HG02884 (cell line): ENCODE measurements around the gene GMPR.

ENCODE experiments used
- ATAC-seq: cut with Tn5 transposase; IDR thresholded peaks from one replicate; pipeline ENCODE4 v1.9.1; 2021; ENCODE audit warnings: mild to moderate bottlenecking, moderate library complexity; ENCODE audit not compliant: unreplicated experiment

Gene GMPR

DNA sequence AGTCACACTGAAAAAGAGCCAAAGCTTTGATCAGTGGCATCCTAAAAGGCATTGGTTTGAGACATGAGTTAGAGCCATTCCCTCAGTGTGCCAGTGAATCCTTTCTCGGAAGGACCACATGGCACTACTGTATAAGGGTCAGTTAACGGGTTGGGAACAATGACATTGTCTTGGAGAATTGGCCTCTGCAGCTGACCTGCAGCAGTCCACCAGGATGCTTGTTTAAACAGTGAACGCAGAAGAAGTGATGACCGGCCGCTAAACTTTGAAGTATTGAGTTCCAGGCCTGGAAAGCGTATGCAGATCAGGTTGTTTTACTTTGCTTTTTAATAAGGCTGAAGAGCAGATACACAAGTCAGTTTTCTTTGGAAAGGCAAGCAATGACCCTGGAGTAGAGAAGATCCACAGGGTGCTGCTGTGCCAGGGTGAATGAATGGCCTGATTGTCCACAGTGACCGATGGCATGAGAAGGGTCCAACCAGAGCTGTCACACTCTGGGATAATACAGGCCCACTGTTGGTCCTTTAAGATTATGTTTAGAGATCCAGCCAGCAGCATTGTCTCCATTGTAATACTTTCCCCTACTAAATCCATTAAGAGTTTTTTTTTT lies 57.8 kb downstream of the GMPR start:
- no peak for ATAC-seq

DNA sequence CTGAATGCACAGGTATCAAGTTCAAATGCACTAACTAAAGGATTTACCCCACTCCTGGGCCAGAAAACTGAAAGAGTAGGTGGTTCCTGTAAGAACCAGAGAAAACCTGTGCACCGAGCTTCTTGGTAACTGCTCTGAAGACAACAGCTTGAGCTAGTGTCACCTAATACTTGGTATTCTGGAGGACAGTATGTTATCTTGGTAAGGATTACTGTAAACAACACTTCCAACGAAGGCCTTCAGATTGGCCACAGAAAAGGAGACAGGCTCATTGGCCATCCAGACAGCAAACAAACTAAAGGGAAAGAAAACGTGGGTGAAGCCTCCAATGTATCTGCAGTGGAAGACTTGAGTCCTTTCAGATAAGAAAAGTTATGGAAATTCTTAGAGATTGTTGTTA lies 61.5 kb downstream of the GMPR start:
- ATAC-seq = no peak

DNA sequence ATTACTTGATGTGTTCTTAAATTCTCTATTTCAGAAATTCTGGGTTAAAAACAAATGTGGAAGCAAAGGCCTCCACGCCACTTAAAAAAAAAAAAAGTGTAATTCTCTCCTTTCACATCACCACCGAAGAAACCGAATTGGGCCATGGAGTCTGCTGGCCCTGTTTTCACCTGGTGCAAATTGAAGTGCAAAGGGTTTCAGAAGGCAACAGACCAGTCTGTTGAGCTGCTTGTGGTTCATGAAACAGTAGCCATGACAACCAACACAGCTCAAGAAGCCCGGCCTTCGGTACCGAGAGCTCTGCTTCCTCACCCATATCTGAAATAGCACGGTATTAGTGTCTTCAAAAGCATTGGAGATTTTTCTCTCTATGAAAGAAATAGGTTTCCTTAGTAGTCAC lies 63.1 kb downstream of the GMPR start:
- peak; percentile 60 for ATAC-seq

- no peak for ATAC-seq
Measured at GRCh38 chr6:16302721-16303552, 64.5 kb downstream of the GMPR start.

DNA sequence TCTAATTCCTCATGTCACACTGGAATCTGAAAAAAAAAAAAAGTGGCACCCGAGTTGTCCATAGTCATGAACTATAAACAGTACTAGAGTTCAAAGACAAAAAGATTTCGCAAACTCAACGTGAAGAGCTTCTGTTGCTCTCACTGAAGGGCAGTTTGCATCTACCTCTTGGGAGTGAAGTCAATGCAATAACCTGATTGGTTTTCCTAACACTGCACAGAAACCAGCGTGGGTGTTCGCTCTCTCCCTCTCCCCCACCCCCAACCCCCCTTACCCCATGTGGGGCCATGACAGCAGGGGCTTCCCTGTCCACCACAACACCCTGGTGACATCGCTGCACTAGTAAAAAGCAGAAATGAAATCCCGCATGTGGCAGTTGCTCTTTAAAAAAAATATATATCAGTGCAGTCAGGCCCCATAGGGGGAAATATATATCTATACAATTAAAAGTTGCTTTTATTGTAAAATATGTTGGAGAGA lies 66.9 kb downstream of the GMPR start:
- ATAC-seq = peak; percentile 84

DNA sequence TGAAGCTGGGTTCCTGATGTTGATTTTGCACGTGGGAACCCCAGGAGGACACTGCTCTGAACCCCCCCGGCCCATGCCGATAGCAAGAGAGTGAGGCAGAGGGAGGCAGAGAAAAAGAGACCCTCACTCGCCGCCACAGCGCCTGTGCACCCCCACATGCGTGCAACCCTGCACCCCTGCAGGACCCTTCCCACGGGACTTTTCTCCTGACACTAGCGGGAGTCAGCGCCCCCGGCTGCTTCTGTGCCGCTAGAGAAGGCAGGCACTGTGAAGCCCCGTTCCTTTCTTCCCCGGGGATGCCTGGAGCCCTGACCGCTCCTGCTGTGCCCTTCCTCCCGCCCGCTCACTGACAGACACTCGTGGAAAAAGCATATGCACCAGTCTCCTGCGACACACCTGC lies 67.4 kb downstream of the GMPR start:
- peak; percentile 18 for ATAC-seq

DNA sequence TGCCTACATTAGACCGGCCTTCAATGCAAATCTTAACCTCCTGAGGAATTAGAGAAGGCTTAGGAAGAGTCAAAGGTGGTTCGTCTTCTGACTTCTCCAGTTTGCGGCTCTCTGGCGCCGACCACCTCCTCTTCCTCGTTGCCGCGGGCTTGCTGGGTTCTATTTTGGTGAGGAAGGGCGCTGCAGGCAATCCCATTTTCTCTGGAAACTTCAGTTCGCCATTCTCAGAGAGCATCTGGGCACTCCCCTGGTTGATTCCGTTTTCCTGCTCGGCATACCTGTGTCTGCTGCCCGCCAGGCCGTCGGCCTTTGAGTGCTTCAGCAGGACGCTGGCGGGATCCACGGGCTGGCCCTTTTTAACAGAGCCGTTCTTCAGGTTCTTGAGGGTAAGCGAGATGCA lies 67.9 kb downstream of the GMPR start:
- no peak for ATAC-seq

GRCh38 chr6:16311763-16312162 lies 73.4 kb downstream of the GMPR start:
- no peak for ATAC-seq

DNA sequence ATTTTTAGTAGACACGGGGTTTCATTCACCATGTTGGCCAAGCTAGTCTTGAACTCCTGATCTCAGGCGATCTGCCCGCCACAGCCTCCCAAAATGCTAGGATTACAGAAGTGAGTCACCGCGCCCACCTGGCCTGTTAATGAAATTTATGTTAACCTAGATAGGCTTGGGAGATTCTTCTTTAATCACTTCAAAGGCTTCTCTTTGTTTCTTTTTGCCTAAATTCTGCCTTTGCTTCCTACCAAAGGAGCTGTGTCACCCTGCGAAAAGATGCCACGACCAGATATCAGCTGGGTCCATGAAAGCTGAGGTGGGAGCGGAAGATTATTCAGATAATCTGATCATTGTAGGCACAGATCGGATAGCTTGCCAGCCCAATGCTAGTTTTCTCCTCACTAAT lies 75.3 kb downstream of the GMPR start:
- ATAC-seq = no peak

DNA sequence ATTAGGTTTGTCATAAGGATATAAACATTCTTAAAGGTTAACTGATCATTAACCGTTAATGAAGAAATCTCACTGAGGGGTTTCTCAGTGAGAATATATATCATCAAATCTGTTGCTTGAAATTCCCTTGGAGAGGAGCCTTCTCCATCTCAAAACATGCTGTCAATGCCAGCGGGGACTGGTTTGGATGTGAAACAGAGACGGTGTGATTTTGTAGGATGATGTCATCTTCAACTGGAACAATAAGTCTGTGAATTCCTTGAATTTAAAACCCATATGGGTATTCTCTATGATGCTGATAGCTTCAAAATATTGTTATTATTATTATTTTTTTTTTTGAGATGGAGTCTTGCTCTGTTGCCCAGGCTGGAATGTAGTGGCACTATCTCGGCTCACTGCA lies 75.9 kb downstream of the GMPR start:
- no peak for ATAC-seq

DNA sequence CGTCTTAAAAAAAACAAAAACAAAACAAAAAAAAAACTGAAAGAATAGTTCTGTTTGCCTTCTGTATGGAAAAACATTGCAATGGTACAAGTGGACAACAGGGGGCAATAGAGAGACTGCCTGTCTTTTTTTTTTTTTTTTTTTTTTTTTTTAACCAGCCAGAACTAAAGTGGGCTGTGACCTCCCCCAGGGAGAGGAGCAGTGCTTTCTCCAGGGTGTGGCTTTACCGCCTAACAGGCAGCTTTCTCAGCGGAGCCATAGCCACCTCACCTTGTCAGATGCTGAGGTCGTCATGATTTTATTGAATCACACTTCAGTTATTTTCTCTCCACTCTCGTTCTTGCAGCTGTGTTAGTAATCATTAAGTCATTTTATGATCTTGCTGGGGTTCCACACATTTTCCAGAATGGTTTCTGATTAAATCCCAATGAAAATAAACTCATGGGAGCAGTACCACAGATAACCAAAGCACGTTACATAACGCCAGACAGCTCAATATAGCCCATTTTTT lies 78.4 kb downstream of the GMPR start:
- ATAC-seq = no peak

DNA sequence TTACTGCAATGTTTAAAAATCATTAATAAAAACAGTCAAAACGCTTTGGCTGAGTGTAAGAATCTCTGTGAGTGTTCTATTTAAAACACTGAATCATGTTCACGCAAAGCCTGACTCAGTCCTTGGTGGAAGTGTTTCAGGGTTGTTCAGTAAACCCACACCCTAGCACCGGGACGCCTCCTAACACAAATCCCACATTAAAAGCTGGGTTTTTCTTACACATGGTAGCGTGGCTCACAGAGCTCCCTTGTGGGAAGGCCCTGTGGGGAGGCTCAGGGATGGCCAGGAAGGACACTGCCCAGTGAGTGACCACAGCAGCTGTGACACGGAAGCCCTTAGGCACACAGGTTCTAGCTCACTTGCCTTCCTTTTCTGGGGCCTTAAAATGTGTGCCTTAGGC lies 80.2 kb downstream of the GMPR start:
- ATAC-seq = no peak

- ATAC-seq = no peak
Measured at GRCh38 chr6:16318953-16319720, 80.8 kb downstream of the GMPR start.

DNA sequence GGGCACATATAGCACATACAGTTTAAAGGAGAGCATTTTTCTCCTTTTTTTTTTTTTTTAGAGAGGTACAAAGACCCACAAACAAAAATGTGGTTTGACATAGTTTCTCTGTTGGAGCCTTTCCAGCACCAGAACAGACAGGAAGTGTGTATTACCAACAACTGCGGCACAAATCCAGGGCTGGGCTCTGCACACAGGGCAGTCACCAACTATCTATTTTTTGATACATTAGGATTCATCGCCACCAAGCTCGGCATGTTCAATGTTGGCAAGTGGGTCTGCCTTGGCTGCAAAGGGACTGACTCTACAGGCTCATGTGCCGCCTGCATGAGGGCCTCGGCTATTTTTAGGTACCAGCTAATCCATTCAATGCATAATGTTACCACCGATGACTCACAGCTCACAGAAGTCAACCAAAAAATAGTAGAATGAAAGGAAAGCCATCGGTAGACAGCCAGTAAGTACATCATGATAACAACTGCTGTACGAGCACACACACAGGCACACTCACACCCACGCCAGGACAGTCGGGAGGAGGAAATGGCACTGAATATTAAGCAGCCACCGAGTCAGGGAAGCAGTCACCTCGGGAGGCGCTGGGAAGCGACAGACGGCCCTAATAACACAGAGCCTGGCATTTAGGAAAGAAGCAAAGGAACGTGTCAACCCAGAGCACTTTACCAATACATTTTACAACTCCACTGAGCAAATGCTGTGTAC lies 81.6 kb downstream of the GMPR start:
- ATAC-seq = peak; percentile 56

DNA sequence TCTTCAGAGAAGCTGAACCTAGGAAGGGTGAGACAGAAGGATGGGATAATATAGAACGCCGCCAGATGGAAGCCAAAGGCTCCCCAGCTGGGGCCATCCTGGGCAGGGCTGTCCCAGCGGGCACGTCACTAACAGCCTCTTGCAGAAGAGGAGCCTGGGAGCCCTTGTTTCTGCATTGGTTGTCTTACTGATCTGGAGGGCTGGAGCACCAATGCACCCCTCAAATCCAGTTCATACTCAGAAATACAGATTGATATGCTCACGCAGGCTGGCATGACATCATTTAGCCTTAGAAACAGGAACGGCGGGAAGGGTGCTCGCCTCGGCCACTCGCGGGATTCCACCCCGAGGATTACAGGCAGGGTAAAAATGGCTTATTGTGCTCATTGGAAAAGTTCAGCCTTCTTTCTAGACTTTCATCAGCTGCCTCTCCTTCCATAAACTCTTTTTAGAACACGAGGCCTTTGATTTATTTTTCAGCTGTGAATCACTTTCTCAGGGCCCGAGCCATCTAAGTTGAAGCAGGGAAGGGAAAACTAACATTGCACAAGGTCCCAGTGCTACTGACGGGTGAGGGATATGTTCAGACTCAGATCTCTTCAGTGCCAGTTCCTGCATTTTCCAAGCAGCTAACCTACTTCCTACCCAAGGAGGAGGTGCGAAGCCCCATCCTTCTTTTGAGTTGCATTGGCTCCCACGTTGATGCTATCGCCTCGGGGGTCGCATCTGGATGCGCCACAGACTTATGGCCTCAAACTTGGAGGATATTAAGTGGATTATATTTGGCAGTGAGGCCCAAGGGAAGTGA lies 82.3 kb downstream of the GMPR start:
- no peak for ATAC-seq

- ATAC-seq = no peak
Measured at GRCh38 chr6:16321341-16321710, 82.9 kb downstream of the GMPR start.

GRCh38 chr6:16321826-16322225 lies 83.4 kb downstream of the GMPR start:
- ATAC-seq = no peak

DNA sequence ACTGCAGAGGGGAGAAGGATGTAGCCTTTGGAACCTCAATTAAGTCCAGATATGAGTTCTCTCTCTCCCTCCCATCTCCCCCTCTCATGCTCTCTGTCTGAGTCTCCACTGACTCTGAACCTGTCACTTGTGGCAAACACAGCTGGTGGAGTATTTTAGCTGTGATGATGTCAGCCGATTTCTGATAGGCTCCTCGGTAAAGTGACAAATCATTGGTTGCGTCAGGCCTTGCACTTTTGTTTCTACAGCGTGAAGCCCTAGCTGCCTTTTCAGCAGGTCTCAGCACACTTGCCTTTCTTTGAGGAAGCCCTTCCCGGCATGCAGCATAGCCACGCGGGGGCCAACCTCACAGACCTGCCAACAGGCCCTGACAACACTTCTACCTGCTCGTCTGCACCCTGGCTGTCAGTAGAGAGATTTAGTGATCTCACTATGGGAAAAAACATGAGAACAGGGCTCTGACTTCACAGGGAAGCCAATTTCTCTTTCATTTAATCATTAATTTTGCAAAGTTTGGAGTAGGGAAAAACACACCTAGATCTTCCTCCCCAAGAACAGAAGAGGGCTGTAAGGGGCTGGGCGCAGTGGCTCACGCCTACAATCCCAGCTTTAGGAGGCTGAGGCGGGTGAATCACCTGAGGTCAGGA lies 84.4 kb downstream of the GMPR start:
- peak; percentile 84 for ATAC-seq

- no peak for ATAC-seq
Measured at GRCh38 chr6:16324184-16324583, 85.8 kb downstream of the GMPR start.
